ENCODE data around the gene RPS6KC1. TPM values are rescaled to one million over a fixed set of nuclear protein-coding genes. Genes with fewer than 3 reads are reported as not detected.

RPS6KC1 gene
- total RNA-seq, 1 donor from 2014 or later: 14.9 TPM

DNA sequence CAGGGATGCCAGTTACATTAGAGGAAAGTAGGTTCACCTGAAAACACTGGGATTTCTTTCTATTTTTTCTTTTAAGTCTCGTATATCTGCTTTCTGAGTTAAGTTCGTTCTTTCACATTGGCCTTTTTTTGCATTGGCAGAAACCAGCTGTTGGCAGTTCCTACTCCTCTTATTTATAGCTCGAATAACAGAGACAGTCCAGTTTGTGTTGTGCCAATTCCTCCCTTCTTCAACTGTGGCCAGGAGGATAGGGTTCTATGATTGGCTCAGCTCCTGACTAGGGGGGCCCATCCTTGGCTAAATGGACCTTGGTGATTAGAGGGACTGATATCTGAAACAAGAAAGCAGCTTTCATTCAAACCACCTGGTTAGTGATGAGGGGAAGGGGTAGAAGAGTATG, 115.8 kb downstream of the RPS6KC1 start:
- Histone ChIP-seq H3K36me3 (ENCODE audit: control insufficient read depth, insufficient read depth, low read length) (no peaks in the 10 kb centered on the region), H3K27me3 (ENCODE audit: control insufficient read depth, insufficient read depth, low read length) (no peaks in the 10 kb centered on the region), H3K4me3 (ENCODE audit: low read depth, low read length) (no peak overlapping the region)
- no peak for DNase-seq (ENCODE audit: low read depth)
- TF ChIP-seq, protein P1, sequence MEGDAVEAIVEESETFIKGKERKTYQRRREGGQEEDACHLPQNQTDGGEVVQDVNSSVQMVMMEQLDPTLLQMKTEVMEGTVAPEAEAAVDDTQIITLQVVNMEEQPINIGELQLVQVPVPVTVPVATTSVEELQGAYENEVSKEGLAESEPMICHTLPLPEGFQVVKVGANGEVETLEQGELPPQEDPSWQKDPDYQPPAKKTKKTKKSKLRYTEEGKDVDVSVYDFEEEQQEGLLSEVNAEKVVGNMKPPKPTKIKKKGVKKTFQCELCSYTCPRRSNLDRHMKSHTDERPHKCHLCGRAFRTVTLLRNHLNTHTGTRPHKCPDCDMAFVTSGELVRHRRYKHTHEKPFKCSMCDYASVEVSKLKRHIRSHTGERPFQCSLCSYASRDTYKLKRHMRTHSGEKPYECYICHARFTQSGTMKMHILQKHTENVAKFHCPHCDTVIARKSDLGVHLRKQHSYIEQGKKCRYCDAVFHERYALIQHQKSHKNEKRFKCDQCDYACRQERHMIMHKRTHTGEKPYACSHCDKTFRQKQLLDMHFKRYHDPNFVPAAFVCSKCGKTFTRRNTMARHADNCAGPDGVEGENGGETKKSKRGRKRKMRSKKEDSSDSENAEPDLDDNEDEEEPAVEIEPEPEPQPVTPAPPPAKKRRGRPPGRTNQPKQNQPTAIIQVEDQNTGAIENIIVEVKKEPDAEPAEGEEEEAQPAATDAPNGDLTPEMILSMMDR (IDR thresholded peaks at IDR 0.05; ENCODE audit: insufficient read depth, low read length, poor library complexity, severe bottlenecking): no peak

DNA sequence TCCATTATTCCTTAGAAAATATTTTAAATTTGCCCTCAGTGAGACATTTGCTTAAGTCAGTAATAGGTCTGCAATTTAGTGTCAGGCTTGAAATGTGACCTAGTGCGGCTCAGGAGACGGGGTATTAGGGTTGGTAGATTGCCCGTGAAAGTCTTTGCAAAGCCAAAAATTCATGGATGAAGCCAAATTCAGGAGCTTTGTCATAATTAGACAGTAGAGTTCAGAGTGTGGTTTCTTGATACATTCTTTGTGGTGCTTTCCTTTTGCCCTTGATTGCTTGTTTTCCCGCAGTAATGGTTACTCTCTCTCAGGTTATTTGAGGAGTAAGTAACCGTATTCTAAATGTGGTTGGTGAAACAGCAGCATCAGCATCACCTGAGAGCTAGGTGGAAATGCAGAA, 120.7 kb downstream of the RPS6KC1 start:
- TF ChIP-seq, protein P1 (IDR thresholded peaks at IDR 0.05; ENCODE audit: insufficient read depth, low read length, poor library complexity, severe bottlenecking): no peak
- no peak overlapping the region for H3K4me3 ChIP-seq (ENCODE audit: low read depth, low read length)
- DNase-seq (ENCODE audit: low read depth): no peak
- H3K36me3 ChIP-seq (ENCODE audit: control insufficient read depth, insufficient read depth, low read length): peaks cover 1% of the 10 kb centered on the region
- no peaks in the 10 kb centered on the region for H3K27me3 ChIP-seq (ENCODE audit: control insufficient read depth, insufficient read depth, low read length)

DNA sequence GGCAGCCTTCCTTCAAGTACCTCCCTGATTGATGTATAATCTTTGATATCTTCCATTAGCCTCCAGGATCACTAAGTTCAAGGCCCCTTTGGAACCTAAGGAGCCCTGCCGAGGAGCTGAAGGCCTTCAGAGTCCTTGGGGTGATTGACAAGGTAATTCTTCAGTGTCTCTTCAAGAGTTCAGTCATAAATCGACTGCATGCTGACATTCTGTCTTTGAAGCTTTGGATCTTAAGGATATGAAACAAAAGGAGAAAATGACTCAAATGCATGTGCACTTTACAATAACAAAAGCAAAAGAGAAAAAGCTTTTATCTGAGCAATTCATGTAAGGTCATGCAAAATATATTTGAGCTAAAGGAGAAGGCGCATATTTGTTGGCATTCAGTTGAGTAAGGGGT, 125.3 kb downstream of the RPS6KC1 start:
- no peak for DNase-seq (ENCODE audit: low read depth)
- Histone ChIP-seq H3K27me3 (ENCODE audit: control insufficient read depth, insufficient read depth, low read length) (no peaks in the 10 kb centered on the region), H3K36me3 (ENCODE audit: control insufficient read depth, insufficient read depth, low read length) (peaks cover 1% of the 10 kb centered on the region), H3K4me3 (ENCODE audit: low read depth, low read length) (no peak overlapping the region)
- TF ChIP-seq, protein P1 (IDR thresholded peaks at IDR 0.05; ENCODE audit: insufficient read depth, low read length, poor library complexity, severe bottlenecking): no peak

DNA sequence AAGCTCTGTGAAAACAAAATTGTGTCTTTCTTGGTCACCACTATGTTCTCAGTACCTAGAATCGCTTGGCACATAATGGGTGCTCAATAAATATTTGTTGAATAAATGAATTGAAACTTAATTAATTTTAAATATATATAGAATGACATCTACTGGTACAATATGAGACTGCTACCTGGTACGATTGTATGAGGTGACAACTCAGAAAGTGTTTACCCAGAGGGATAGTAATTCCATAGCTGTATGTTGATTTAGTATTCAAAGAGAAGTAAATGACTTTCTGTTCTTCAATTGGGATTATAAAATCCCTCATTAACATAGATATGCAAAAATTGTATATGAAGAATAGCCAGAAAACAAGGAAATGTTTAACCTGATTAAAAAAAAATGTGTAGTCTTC, 128.7 kb downstream of the RPS6KC1 start:
- H3K4me3 ChIP-seq (ENCODE audit: low read depth, low read length): no peak overlapping the region
- no peaks in the 10 kb centered on the region for H3K36me3 ChIP-seq (ENCODE audit: control insufficient read depth, insufficient read depth, low read length)
- no peak for DNase-seq (ENCODE audit: low read depth)
- no peaks in the 10 kb centered on the region for H3K27me3 ChIP-seq (ENCODE audit: control insufficient read depth, insufficient read depth, low read length)
- TF ChIP-seq, protein P1 (IDR thresholded peaks at IDR 0.05; ENCODE audit: insufficient read depth, low read length, poor library complexity, severe bottlenecking): no peak

DNA sequence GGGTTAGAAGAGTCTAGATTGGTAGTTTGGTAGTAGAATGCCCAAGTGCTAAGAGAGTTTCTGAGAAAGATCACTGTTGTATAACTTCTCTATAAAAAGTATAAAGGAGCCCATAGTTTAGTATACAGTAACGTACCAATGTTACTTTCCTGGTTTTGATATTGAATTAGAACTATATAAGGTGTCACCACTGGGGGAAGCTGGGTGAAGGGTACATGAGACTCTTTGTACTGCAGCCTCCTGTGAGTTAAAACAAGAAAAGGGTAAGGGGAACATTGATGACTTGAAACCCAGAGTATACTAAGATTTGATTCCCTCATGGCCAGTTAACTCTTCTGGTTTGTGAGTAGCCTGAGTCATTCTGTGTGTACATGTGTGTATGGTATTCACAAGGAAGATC, 129.8 kb downstream of the RPS6KC1 start:
- Histone ChIP-seq H3K4me3 (ENCODE audit: low read depth, low read length) (no peak overlapping the region), H3K27me3 (ENCODE audit: control insufficient read depth, insufficient read depth, low read length) (no peaks in the 10 kb centered on the region), H3K36me3 (ENCODE audit: control insufficient read depth, insufficient read depth, low read length) (no peaks in the 10 kb centered on the region)
- TF ChIP-seq, protein P1 (IDR thresholded peaks at IDR 0.05; ENCODE audit: insufficient read depth, low read length, poor library complexity, severe bottlenecking): no peak
- DNase-seq (ENCODE audit: low read depth): no peak

DNA sequence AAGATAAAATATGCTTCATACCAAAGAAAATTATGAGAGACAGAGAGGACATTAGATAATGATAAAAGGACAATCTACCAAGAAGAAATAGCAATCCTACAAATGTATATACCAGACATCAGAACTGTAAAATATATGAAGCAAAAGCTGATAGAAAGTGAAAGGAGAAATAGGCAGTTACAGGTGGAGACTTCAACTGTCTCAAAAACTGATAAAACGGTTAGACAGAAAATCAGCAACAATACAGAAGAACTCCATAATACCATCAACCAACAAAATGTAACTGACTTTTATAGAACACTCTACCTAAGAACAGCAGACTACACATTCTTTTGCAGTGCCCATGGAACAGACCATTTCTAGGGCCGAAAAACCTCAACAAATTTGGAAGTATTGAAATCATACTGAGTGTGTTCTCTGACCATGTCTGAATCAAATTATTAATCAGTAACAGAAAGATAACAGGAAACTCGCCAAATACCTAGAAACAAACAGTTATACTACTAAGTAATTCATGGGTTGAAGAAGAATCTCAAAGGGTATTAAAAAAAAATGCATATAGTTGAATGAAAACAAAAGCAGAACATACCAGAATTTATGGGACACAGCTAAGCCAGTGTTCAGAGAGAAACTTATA, 132.1 kb downstream of the RPS6KC1 start:
- no peaks in the 10 kb centered on the region for H3K27me3 ChIP-seq (ENCODE audit: control insufficient read depth, insufficient read depth, low read length)
- no peak for DNase-seq (ENCODE audit: low read depth)
- no peaks in the 10 kb centered on the region for H3K36me3 ChIP-seq (ENCODE audit: control insufficient read depth, insufficient read depth, low read length)
- H3K4me3 ChIP-seq (ENCODE audit: low read depth, low read length): no peak overlapping the region
- TF ChIP-seq, protein P1 (IDR thresholded peaks at IDR 0.05; ENCODE audit: insufficient read depth, low read length, poor library complexity, severe bottlenecking): no peak

Data from kidney epithelial cell (primary cell).